Measurements from ENCODE around the gene ERBB4.

DNA sequence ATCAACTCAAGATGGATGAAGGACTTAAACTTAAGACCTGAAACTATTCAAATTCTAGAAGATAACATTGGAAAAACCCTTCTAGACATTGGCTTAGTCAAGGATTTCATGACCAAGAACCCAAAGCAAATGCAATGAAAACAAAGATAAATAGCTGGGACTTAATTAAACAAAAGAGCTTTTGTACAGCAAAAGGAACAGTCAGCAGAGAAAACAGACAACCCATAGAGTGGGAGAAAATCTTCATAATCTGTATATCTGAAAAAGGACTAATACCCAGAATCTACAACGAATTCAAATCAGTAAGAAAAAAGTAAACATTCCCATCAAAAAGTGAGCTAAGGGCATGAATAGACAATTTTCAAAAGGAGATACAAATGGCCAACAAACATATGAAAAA lies 171.2 kb downstream of the ERBB4 start:
- TF ChIP-seq POLR2AphosphoS5 (IDR thresholded peaks at IDR 0.05; ENCODE audit: low read depth, low read length): no peak
- no peak for TF ChIP-seq TAF1 (IDR thresholded peaks at IDR 0.05; ENCODE audit: low read depth, low read length)
- no peak for TF ChIP-seq POLR2A (IDR thresholded peaks at IDR 0.05; ENCODE audit: low read depth, low read length)
- TF ChIP-seq POU2F2 (IDR thresholded peaks at IDR 0.05; ENCODE audit: low read depth, low read length): no peak
- TF ChIP-seq PAX5 (IDR thresholded peaks at IDR 0.05; ENCODE audit: insufficient read depth, low read length, severe bottlenecking): no peak

Measured in GM12891 (cell line).